ENCODE data around the gene SLC16A3. TPM values are rescaled to one million over a fixed set of nuclear protein-coding genes. Genes with fewer than 3 reads are reported as not detected.

The SLC16A3 gene
- total and polyA plus RNA-seq, 4 donors: 1.1 to 10.5 (median 8.8) TPM

DNA sequence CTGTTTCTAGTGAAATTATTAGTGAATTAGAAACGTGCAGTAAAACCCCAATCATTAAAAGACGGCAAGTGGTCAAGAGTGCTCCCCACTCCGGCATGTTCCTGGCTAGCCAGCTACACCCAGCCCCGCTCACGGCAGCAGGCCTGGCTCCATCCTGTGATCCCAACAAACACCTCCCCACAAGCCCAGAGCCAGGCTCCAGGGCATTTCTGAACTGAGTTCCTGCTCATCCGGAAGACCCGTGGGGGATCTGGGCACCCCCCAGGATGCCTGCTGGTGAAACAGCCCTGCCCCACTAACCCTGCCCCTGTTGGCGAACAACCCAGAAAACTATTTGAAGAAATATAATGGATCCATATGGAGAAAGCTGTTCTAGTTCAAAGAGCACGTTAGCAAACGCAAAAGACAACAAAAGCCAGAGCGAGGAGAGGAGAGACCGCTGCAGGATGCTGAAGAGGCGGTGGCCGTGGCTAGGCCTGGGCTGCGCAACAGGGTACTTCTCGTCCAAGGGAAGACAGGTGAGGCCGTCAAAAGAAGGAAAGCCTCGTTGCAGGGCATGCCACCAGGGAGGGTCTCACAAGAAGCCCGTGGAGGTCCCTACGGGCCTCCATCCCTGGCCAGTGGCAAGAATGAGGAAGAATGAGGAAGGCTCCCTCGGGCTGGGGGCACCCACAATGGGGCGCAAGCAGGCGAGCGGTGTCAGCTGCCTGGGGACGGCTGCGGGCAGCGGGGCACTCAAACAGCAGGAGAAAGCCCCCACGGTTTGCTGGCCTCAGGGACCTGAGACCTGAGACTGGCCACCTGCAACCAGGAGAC is 19.2 kb downstream of the SLC16A3 start:
- no peak overlapping the region for H3K9ac ChIP-seq (ENCODE audit: low read depth in 1 of 2, low read length in 2 of 2)
- H3K4me1 ChIP-seq (ENCODE audit: control insufficient read depth in 4 of 4, insufficient read depth in 4 of 4, low read length in 3 of 4): peaks cover 1 to 15% (median 6%) of the 10 kb centered on the region in 4 donors
- H3K9me3 ChIP-seq (ENCODE audit: control insufficient read depth in 4 of 4, low read length in 3 of 4): no peaks in the 10 kb centered on the region
- TF ChIP-seq FOXA2 (IDR thresholded peaks at IDR 0.05) (no peak), FOXA1 (IDR thresholded peaks at IDR 0.05) (no peak), HNF4G (IDR thresholded peaks at IDR 0.05) (no peak), TAF1 (conservative IDR thresholded peaks at IDR 0.05) (no peak), JUND (IDR thresholded peaks at IDR 0.05) (no peak), RAD21 (IDR thresholded peaks at IDR 0.05) (no peak), RXRA (IDR thresholded peaks at IDR 0.05) (no peak), EGR1 (IDR thresholded peaks at IDR 0.05; ENCODE audit: low read depth in 2 of 2) (no peak), HNF4A (conservative IDR thresholded peaks at IDR 0.05) (no peak), YY1 (IDR thresholded peaks at IDR 0.05) (no peak), SP1 (IDR thresholded peaks at IDR 0.05) (no peak), MAX (IDR thresholded peaks at IDR 0.05) (no peak), ATF3 (IDR thresholded peaks at IDR 0.05) (no peak), CTCF (IDR thresholded peaks at IDR 0.05; ENCODE audit: low read depth, low read length, missing input control) (no peak), REST (IDR thresholded peaks at IDR 0.05) (no peak)
- TF ChIP-seq, protein P1, sequence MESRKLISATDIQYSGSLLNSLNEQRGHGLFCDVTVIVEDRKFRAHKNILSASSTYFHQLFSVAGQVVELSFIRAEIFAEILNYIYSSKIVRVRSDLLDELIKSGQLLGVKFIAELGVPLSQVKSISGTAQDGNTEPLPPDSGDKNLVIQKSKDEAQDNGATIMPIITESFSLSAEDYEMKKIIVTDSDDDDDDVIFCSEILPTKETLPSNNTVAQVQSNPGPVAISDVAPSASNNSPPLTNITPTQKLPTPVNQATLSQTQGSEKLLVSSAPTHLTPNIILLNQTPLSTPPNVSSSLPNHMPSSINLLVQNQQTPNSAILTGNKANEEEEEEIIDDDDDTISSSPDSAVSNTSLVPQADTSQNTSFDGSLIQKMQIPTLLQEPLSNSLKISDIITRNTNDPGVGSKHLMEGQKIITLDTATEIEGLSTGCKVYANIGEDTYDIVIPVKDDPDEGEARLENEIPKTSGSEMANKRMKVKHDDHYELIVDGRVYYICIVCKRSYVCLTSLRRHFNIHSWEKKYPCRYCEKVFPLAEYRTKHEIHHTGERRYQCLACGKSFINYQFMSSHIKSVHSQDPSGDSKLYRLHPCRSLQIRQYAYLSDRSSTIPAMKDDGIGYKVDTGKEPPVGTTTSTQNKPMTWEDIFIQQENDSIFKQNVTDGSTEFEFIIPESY (IDR thresholded peaks at IDR 0.05): no peak
- 91% methylated on average over 28 of the region's 28 CpGs for WGBS
- peaks cover 44 to 93% (median 68%) of the 10 kb centered on the region in 4 donors for H3K36me3 ChIP-seq (ENCODE audit: control insufficient read depth in 4 of 4, insufficient read depth in 3 of 4, low read depth in 1 of 4, low read length in 3 of 4)
- H3K27ac ChIP-seq (ENCODE audit: low read depth in 1 of 2, low read length in 2 of 2): no peak overlapping the region
- no peak for DNase-seq (ENCODE audit: low spot score)
- H3K27me3 ChIP-seq (ENCODE audit: control insufficient read depth in 4 of 4, insufficient read depth in 4 of 4, low read length in 3 of 4): no peaks in the 10 kb centered on the region
- H3K4me3 ChIP-seq (ENCODE audit: low read depth in 1 of 3, low read length in 3 of 3): no peak overlapping the region
